Fibroblast of lung (primary cell): Measurements from ENCODE around the gene MPL.

Source experiments
- CTCF ChIP-seq, 2 donors: IDR thresholded peaks in 1 of 2; conservative IDR thresholded peaks in 1 of 2; 1 replicate in 1 of 2; 2 replicates in 1 of 2; pipeline ENCODE4 v1.5.1; 2011 to 2012; ENCODE audit warnings: low read length in 2 of 2, control low read depth in 1 of 2, inconsistent platforms in 1 of 2, low read depth in 1 of 2, mild to moderate bottlenecking in 1 of 2
- EZH2 ChIP-seq: IDR thresholded peaks from 2 replicates; pipeline ENCODE4 v1.5.1; 2012; ENCODE audit warnings: low read length, control low read depth, mild to moderate bottlenecking; ENCODE audit errors: missing control alignments

DNA sequence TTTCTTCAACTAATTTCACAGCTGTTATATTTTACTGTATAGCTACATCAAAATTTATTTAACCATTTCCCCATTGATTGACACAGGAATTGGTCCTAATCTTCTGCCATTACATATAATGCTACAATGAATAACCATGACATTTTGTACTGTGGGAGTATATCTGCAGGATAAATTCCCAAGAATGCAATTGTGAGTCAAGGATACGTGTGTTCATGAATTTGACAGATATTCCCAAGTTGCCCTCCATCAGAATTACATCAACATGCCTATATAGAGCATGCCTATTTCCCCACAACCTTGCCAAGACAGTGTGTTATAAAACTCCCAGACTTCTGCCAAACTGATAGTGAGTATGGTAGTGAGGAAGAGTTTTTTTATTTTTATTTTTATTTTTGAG lies 39.6 kb upstream of the MPL start:
- no peak for TF ChIP-seq CTCF (conservative IDR thresholded peaks at IDR 0.05 in 1 of 2, IDR thresholded peaks at IDR 0.05 in 1 of 2; ENCODE audit: low read depth in 1 of 2, low read length in 2 of 2)
- no peak for TF ChIP-seq EZH2
